Testis (tissue), 3 donors: ENCODE data around the gene PLBD1. TPM values are rescaled to one million over a fixed set of nuclear protein-coding genes. Genes with fewer than 3 reads are reported as not detected.

ENCODE experiments used
- DNase-seq: peaks from one replicate; pipeline ENCODE4 v3.0.0-alpha.2; 2019
- H3K27ac ChIP-seq, 2 donors: fragments of 200-600 bp; sonication (generic); one replicate each; pipeline ENCODE4 v1.5.1; 2019
- H3K27me3 ChIP-seq: fragments of 200-600 bp; sonication (generic); one replicate; pipeline ENCODE4 v1.5.1; 2019
- H3K36me3 ChIP-seq: fragments of 200-600 bp; sonication (generic); one replicate; pipeline ENCODE4 v1.5.1; 2017; ENCODE audit warnings: low read depth; ENCODE audit errors: missing control alignments
- H3K4me1 ChIP-seq: fragments of 200-600 bp; sonication (generic); one replicate; pipeline ENCODE4 v1.5.1; 2019
- H3K4me3 ChIP-seq, 2 donors: fragments of 200-600 bp; sonication (generic); one replicate each; pipeline ENCODE4 v1.5.1; 2017 to 2019
- H3K9me3 ChIP-seq: fragments of 200-600 bp; sonication (generic); one replicate; pipeline ENCODE4 v1.5.1; 2017
- CTCF ChIP-seq, 3 experiments: fragments of 450-650 bp in 2 of 3; fragments of 200-600 bp in 1 of 3; sonication (generic) in 1 of 3; IDR thresholded peaks; one replicate each; pipeline ENCODE4 v1.5.1; 2016 to 2019; ENCODE audit warnings: antibody characterized with exemption in 3 of 3, mild to moderate bottlenecking in 2 of 3, moderate library complexity in 1 of 3
- POLR2A ChIP-seq: fragments of 450-650 bp; IDR thresholded peaks from one replicate; pipeline ENCODE4 v1.6.1; 2017; ENCODE audit warnings: antibody characterized with exemption, mild to moderate bottlenecking, moderate library complexity
- WGBS, 2 donors: methylation state at CpG; one replicate each; pipeline ENCODE4 v1.1.5; 2018; 5-methylcytosine and 5-hydroxymethylcytosine counted together
- intact Hi-C: fragments of 100-400 bp; cut with DNase I; formaldehyde crosslinking; loops from one replicate; pipeline ENCODE4 v1.15.1; 2023; ENCODE audit warnings: low total_unique reads
- polyA plus RNA-seq: library from polyadenylated mRNA; stranded (reverse); fragments of 350-450 nt; fragmentation: Illumina TruSeq; extraction: RNeasy Lipid Tissue Mini Kit (QIAGEN cat#74804); gene quantifications from one replicate; pipeline ENCODE4 v1.2.3, GENCODE V29; 2014; ENCODE audit warnings: low read depth, low replicate concordance; ENCODE audit not compliant: insufficient read depth
- total RNA-seq, 2 donors: library from RNA; depleted of rRNA; stranded (reverse); fragments of >200 nt; gene quantifications; one replicate each; pipeline ENCODE4 v1.2.3, GENCODE V29; 2016

PLBD1 gene
- total and polyA plus RNA-seq, 3 donors from 2014 or later: 9.3 to 18.5 (median 10.7) TPM

GRCh38 chr12:14571779-14572178 lies 4.1 kb upstream of the PLBD1 start:
- WGBS, 2 donors: 92 to 95% methylated on average over 3 of the region's 3 CpGs
- Histone ChIP-seq H3K9me3 (no peaks in the 10 kb centered on the region), H3K27ac (no peak overlapping the region), H3K36me3 (no peaks in the 10 kb centered on the region), H3K4me3 (no peak overlapping the region), H3K27me3 (no peaks in the 10 kb centered on the region), H3K4me1 (no peaks in the 10 kb centered on the region)
- intact Hi-C loops: no loop called here
- TF ChIP-seq POLR2A: no peak
- no peak for TF ChIP-seq CTCF (IDR thresholded peaks at IDR 0.05)
- no peak for DNase-seq

- DNase-seq: no peak
- 91 to 95% methylated on average over 1 of the region's 1 CpG for WGBS, 2 donors
- Histone ChIP-seq H3K4me3 (no peak overlapping the region), H3K27me3 (no peaks in the 10 kb centered on the region), H3K9me3 (no peaks in the 10 kb centered on the region), H3K27ac (no peak overlapping the region), H3K4me1 (no peaks in the 10 kb centered on the region), H3K36me3 (no peaks in the 10 kb centered on the region)
- intact Hi-C loops: no loop called here
- TF ChIP-seq POLR2A (no peak), CTCF (IDR thresholded peaks at IDR 0.05) (no peak)
Measured at GRCh38 chr12:14570231-14570630, 2.5 kb upstream of the PLBD1 start.

GRCh38 chr12:14564336-14564959 lies 3.2 kb downstream of the PLBD1 start:
- intact Hi-C loops: no loop called here
- Histone ChIP-seq H3K4me3 (no peak overlapping the region), H3K27me3 (no peaks in the 10 kb centered on the region), H3K9me3 (no peaks in the 10 kb centered on the region), H3K27ac (no peak overlapping the region), H3K4me1 (no peaks in the 10 kb centered on the region), H3K36me3 (no peaks in the 10 kb centered on the region)
- no peak for DNase-seq
- TF ChIP-seq CTCF (IDR thresholded peaks at IDR 0.05) (no peak), POLR2A (no peak)
- 88 to 90% methylated on average over 2 of the region's 2 CpGs for WGBS, 2 donors

- 80 to 81% methylated on average over 4 of the region's 4 CpGs for WGBS, 2 donors
- Histone ChIP-seq H3K9me3 (no peaks in the 10 kb centered on the region), H3K4me3 (no peak overlapping the region), H3K27ac (no peak overlapping the region), H3K4me1 (no peaks in the 10 kb centered on the region), H3K36me3 (no peaks in the 10 kb centered on the region), H3K27me3 (no peaks in the 10 kb centered on the region)
- intact Hi-C loops: no loop called here
- TF ChIP-seq POLR2A (no peak), CTCF (IDR thresholded peaks at IDR 0.05) (no peak)
- DNase-seq: no peak
Measured at GRCh38 chr12:14563046-14563445, 4.6 kb downstream of the PLBD1 start.

- 81 to 86% methylated on average over 6 of the region's 6 CpGs for WGBS, 2 donors
Measured at GRCh38 chr12:14562279-14562678, 5.4 kb downstream of the PLBD1 start.

More at GRCh38 chr12:14562279-14562678, 5.4 kb downstream of the PLBD1 start:
- TF ChIP-seq POLR2A: no peak
- TF ChIP-seq CTCF (IDR thresholded peaks at IDR 0.05): no peak
- Histone ChIP-seq H3K4me1 (no peaks in the 10 kb centered on the region), H3K4me3 (no peak overlapping the region), H3K9me3 (no peaks in the 10 kb centered on the region), H3K27me3 (no peaks in the 10 kb centered on the region), H3K36me3 (no peaks in the 10 kb centered on the region), H3K27ac (no peak overlapping the region)
- intact Hi-C loops: no loop called here
- DNase-seq: no peak
